GM12878 (cell line): ENCODE results near the gene WDR31. TPM values are rescaled to one million over a fixed set of nuclear protein-coding genes. Genes with fewer than 3 reads are reported as not detected.

Experiments
- ATAC-seq: fragments of 200-7000 bp; cut with Tn5 transposase; 3 replicates; pipeline ENCODE4 v1.9.1; 2020; ENCODE audit warnings: mild to moderate bottlenecking, moderate library complexity
- BruUV-seq: library from RNA; stranded (reverse); fragments of 400-500 nt; replicated peaks from 2 replicates; lab custom pipeline; 2021; lab: Mats Ljungman, UMichigan
- CTCF ChIA-PET: fragments of 300-600 bp; sonication (Branson Sonifier 250); formaldehyde crosslinking; extraction: SDS; loops from one replicate; lab custom pipeline; 2021; ENCODE audit warnings: inconsistent platforms; lab: Yijun Ruan, JAX
- POLR2A ChIA-PET: fragments of 350-600 bp; formaldehyde crosslinking; extraction: SDS; loops from one replicate; lab custom pipeline; 2021; ENCODE audit warnings: inconsistent platforms; lab: Charles Lee
- RAD21 ChIA-PET: fragments of 300-600 bp; sonication (Branson Sonifier 250); formaldehyde crosslinking; loops from one replicate; lab custom pipeline; 2023; ENCODE audit warnings: antibody characterized with exemption; ENCODE audit not compliant: unreplicated experiment; lab: Charles Lee
- SMC1A ChIA-PET: fragments of 300-600 bp; sonication (Branson Sonifier 250); formaldehyde crosslinking; loops from one replicate; lab custom pipeline; 2023; ENCODE audit not compliant: unreplicated experiment, uncharacterized antibody; lab: Charles Lee
- DNase-seq: peaks from one replicate; pipeline ENCODE4 v3.0.0-alpha.2; 2011; ENCODE audit warnings: low read depth, low spot score
- FAIRE-seq: peaks from 3 replicates; lab custom pipeline; 2011; peaks lifted over from hg19 to GRCh38; lab: Jason Lieb, UNC
- H2AFZ ChIP-seq: 2 replicates; pipeline ENCODE4 v1.6.0; 2011; ENCODE audit warnings: low read depth, low read length, control low read depth; ENCODE audit not compliant: control insufficient read depth
- H3K27ac ChIP-seq: 2 replicates; pipeline ENCODE4 v1.5.1; 2011; ENCODE audit warnings: control low read depth; ENCODE audit not compliant: control insufficient read depth, insufficient read depth
- H3K27me3 ChIP-seq, 2 experiments: replicated peaks in 1 of 2; 2 replicates each; pipeline versions ENCODE4 v1.6.0 to v1.6.1; 2011; ENCODE audit warnings: low read length in 1 of 2; ENCODE audit not compliant: control insufficient read depth in 2 of 2, insufficient read depth in 2 of 2
- H3K36me3 ChIP-seq, 2 experiments: 2 replicates each; pipeline ENCODE4 v1.5.1; 2011; ENCODE audit warnings: low read length in 1 of 2; ENCODE audit not compliant: control insufficient read depth in 2 of 2, insufficient read depth in 2 of 2
- H3K4me1 ChIP-seq: 2 replicates; pipeline ENCODE4 v1.6.1; 2011; ENCODE audit warnings: mild to moderate bottlenecking, low read length, moderate library complexity, mixed read lengths; ENCODE audit not compliant: control insufficient read depth, insufficient read depth
- H3K4me2 ChIP-seq: 2 replicates; pipeline ENCODE4 v1.6.0; 2011; ENCODE audit warnings: control low read depth; ENCODE audit not compliant: control insufficient read depth, insufficient read depth
- H3K4me3 ChIP-seq: fragments of 200-600 bp; sonication (generic); 2 replicates; pipeline ENCODE4 v1.5.1; 2016
- H3K79me2 ChIP-seq: 2 replicates; pipeline ENCODE4 v1.6.0; 2011; ENCODE audit warnings: low read length; ENCODE audit not compliant: control insufficient read depth, insufficient read depth
- H3K9ac ChIP-seq: 2 replicates; pipeline ENCODE4 v1.8.0; 2011; ENCODE audit warnings: low read length, control low read depth, mixed read lengths; ENCODE audit not compliant: control insufficient read depth, insufficient read depth
- H3K9me3 ChIP-seq: replicated peaks from 3 replicates; pipeline ENCODE4 v1.5.1; 2011; ENCODE audit warnings: mild to moderate bottlenecking, low read length; ENCODE audit not compliant: control insufficient read depth, insufficient read depth
- H4K20me1 ChIP-seq: 2 replicates; pipeline ENCODE4 v1.6.0; 2011; ENCODE audit not compliant: control insufficient read depth, insufficient read depth
- EED ChIP-seq: sonication (generic); IDR thresholded peaks from 2 replicates; pipeline ENCODE4 v1.6.1; 2016; ENCODE audit warnings: antibody characterized with exemption, low read depth
- IRF4 ChIP-seq: IDR thresholded peaks from 2 replicates; pipeline ENCODE4 v1.6.1; 2011; ENCODE audit warnings: low read depth, low read length
- JUND ChIP-seq: IDR thresholded peaks from 2 replicates; pipeline ENCODE4 v1.6.1; 2012; ENCODE audit warnings: low read depth, mild to moderate bottlenecking, low read length, improper control_type of control experiment, moderate library complexity
- NR2F1 ChIP-seq: fragments of 450-650 bp; conservative IDR thresholded peaks from 2 replicates; pipeline ENCODE4 v1.6.1; 2017; ENCODE audit warnings: mild to moderate bottlenecking
- TAF1 ChIP-seq: IDR thresholded peaks from 2 replicates; pipeline ENCODE4 v1.6.1; 2011; ENCODE audit warnings: mild to moderate bottlenecking, low read depth, low read length, borderline replicate concordance
- ZSCAN29 ChIP-seq: fragments of 450-650 bp; IDR thresholded peaks from 2 replicates; pipeline ENCODE4 v1.6.1; 2017; ENCODE audit warnings: mild to moderate bottlenecking, moderate library complexity
- WGBS: methylation state at CpG from one replicate; pipeline ENCODE4 v1.1.6; 2016; ENCODE audit warnings: low lambda C conversion rate; ENCODE audit not compliant: insufficient replicate concordance, insufficient coverage; ENCODE audit errors: missing lambda C conversion rate; 5-methylcytosine and 5-hydroxymethylcytosine counted together
- in situ Hi-C: fragments of 300-500 bp; cut with MboI; formaldehyde crosslinking; loops from 9 replicates; pipeline ENCODE4 v1.14.3; 2018; ENCODE audit warnings: mixed read lengths
- intact Hi-C: fragments of 100-400 bp; cut with micrococcal nuclease; formaldehyde crosslinking; loops from one replicate; pipeline ENCODE4 v1.14.2; 2022; ENCODE audit not compliant: unreplicated experiment
- polyA plus RNA-seq, 11 experiments: library from polyadenylated mRNA; depleted of rRNA in 4 of 11; unstranded in 6 of 11; stranded (reverse) in 5 of 11; fragments of >200 nt; fragmentation: Nextera tagmentation in 4 of 11; fragmentation: Illumina TruSeq in 1 of 11; extraction: Ambion mirVana in 4 of 11; extraction: Trizol in 1 of 11; gene quantifications; 1 replicate in 1 of 11; 2 replicates in 10 of 11; pipeline versions ENCODE4 v1.2.1 to v1.2.3, GENCODE V29; 2011 to 2016; ENCODE audit warnings: inconsistent platforms in 2 of 11, missing spikeins in 2 of 11, low read depth in 1 of 11
- total RNA-seq, 4 experiments: library from RNA; depleted of rRNA in 3 of 4; stranded (reverse); fragments of >200 nt in 3 of 4; fragmentation: Illumina TruSeq in 1 of 4; extraction: Trizol in 1 of 4; gene quantifications; 2 replicates each; pipeline versions ENCODE4 v1.2.1 to v1.2.3, GENCODE V29; 2013 to 2021
- TF ChIP-seq, protein P1 (sequence below), 3 experiments: IDR thresholded peaks in 2 of 3; conservative IDR thresholded peaks in 1 of 3; 2 replicates each; pipeline ENCODE4 v1.5.1; 2011; ENCODE audit warnings: low read depth in 3 of 3, low read length in 3 of 3, mild to moderate bottlenecking in 3 of 3, control low read depth in 2 of 3, moderate library complexity in 2 of 3, inconsistent platforms in 1 of 3, mixed read lengths in 1 of 3; ENCODE audit not compliant: control insufficient read depth in 2 of 3, insufficient read depth in 1 of 3; ENCODE audit errors: extremely low read depth in 1 of 3
- TF ChIP-seq, protein P2 (sequence below): IDR thresholded peaks from 2 replicates; pipeline ENCODE4 v1.6.1; 2011; ENCODE audit warnings: low read depth, low read length, improper control_type of control experiment, borderline replicate concordance

WDR31 gene
- total and polyA plus RNA-seq, 10 of the 15 experiments (the other 5 are each of a cell fraction or from before 2014, with no cell fraction given): 0.26 to 1.7 (median 0.79) TPM

DNA sequence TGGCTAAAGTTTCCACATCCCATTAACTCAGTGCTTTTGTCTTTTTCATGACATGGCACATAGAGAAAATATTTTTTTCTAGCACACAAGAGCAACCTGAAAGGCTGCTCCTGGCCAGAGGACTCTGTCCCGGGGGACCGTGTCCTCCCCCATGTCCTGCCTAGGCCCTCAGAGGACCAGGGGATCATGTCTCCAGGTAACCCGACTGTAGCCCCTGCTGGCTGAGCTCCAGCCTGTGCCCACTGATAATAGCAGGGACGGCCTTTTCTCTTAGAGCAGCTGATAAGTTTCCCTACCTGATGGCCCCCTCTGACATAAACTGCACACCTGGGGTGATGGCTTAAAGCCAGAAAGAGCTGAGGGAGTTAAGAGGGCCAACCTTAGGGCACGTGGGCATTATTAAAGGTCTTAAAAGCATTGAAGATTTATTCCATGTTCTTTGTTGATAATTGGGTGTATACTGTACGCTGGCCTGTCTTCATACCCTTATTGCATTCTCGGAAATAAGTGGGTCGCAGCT lies 30.8 kb upstream of the WDR31 start:
- Histone ChIP-seq H3K79me2 (peaks cover 5% of the 10 kb centered on the region), H3K9ac (no peak overlapping the region), H3K4me1 (peaks cover 18% of the 10 kb centered on the region), H3K27me3 (no peaks in the 10 kb centered on the region), H3K4me2 (no peak overlapping the region), H3K4me3 (no peak overlapping the region), H3K36me3 (peaks cover 5 to 7% of the 10 kb centered on the region in 2 experiments), H3K9me3 (no peaks in the 10 kb centered on the region), H4K20me1 (no peaks in the 10 kb centered on the region), H2AFZ (no peak overlapping the region), H3K27ac (no peak overlapping the region)
- DNase-seq (no peak), ATAC-seq (no peak), FAIRE-seq (no peak)
- ChIA-PET RAD21 (no interaction called here), SMC1A (no interaction called here), POLR2A (no interaction called here), CTCF (no interaction called here)
- no TSS peak for BruUV-seq
- intact Hi-C loops: no loop called here
- TF ChIP-seq IRF4 (no peak), ZSCAN29 (no peak), NR2F1 (no peak), JUND (no peak), EED (no peak), TAF1 (no peak)
- TF ChIP-seq, protein P1, sequence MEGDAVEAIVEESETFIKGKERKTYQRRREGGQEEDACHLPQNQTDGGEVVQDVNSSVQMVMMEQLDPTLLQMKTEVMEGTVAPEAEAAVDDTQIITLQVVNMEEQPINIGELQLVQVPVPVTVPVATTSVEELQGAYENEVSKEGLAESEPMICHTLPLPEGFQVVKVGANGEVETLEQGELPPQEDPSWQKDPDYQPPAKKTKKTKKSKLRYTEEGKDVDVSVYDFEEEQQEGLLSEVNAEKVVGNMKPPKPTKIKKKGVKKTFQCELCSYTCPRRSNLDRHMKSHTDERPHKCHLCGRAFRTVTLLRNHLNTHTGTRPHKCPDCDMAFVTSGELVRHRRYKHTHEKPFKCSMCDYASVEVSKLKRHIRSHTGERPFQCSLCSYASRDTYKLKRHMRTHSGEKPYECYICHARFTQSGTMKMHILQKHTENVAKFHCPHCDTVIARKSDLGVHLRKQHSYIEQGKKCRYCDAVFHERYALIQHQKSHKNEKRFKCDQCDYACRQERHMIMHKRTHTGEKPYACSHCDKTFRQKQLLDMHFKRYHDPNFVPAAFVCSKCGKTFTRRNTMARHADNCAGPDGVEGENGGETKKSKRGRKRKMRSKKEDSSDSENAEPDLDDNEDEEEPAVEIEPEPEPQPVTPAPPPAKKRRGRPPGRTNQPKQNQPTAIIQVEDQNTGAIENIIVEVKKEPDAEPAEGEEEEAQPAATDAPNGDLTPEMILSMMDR (IDR thresholded peaks at IDR 0.05 in 2 of 3, conservative IDR thresholded peaks at IDR 0.05 in 1 of 3; ENCODE audit: control insufficient read depth in 2 of 3, extremely low read depth in 1 of 3, insufficient read depth in 1 of 3, low read depth in 3 of 3, low read length in 3 of 3): no peak
- TF ChIP-seq, protein P2, sequence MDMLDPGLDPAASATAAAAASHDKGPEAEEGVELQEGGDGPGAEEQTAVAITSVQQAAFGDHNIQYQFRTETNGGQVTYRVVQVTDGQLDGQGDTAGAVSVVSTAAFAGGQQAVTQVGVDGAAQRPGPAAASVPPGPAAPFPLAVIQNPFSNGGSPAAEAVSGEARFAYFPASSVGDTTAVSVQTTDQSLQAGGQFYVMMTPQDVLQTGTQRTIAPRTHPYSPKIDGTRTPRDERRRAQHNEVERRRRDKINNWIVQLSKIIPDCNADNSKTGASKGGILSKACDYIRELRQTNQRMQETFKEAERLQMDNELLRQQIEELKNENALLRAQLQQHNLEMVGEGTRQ: no peak
- 77% methylated on average over 8 of the region's 8 CpGs for WGBS
- in situ Hi-C loops: no loop called here
